Liver (tissue), 3 donors: ENCODE results near the gene PRDM9.

Experiments used
- CTCF ChIP-seq: fragments of 150-350 bp; IDR thresholded peaks from 2 replicates; pipeline ENCODE4 v1.5.1; 2017; ENCODE audit warnings: improper control_type of control experiment, low read depth, low read length; ENCODE audit not compliant: missing input control
- MAX ChIP-seq: IDR thresholded peaks from 2 replicates; pipeline ENCODE4 v1.6.1; 2016; ENCODE audit warnings: antibody characterized with exemption
- RAD21 ChIP-seq, 2 donors: IDR thresholded peaks; 2 replicates each; pipeline ENCODE4 v1.6.1; 2016; ENCODE audit warnings: antibody characterized with exemption in 2 of 2, mild to moderate bottlenecking in 2 of 2
- RXRA ChIP-seq, 2 donors: IDR thresholded peaks; 2 replicates each; pipeline ENCODE4 v1.6.1; 2017 to 2018; ENCODE audit warnings: antibody characterized with exemption in 2 of 2, mild to moderate bottlenecking in 1 of 2
- SP1 ChIP-seq: IDR thresholded peaks from 2 replicates; pipeline ENCODE4 v1.6.1; 2018; ENCODE audit warnings: antibody characterized with exemption, mild to moderate bottlenecking
- TAF1 ChIP-seq: conservative IDR thresholded peaks from 2 replicates; pipeline ENCODE4 v1.6.1; 2016; ENCODE audit warnings: antibody characterized with exemption, mild to moderate bottlenecking
- YY1 ChIP-seq: IDR thresholded peaks from 2 replicates; pipeline ENCODE4 v1.6.1; 2016; ENCODE audit warnings: antibody characterized with exemption, mild to moderate bottlenecking
- ZBTB33 ChIP-seq: IDR thresholded peaks from 2 replicates; pipeline ENCODE4 v1.6.1; 2016; ENCODE audit warnings: antibody characterized with exemption
- donor health status: healthy.
- donor health status: healthy.

GRCh38 chr5:23496576-23496975 is 10.8 kb upstream of the PRDM9 start:
- no peak for TF ChIP-seq TAF1
- no peak for TF ChIP-seq YY1
- TF ChIP-seq ZBTB33 = no peak
- no peak for TF ChIP-seq RAD21 (IDR thresholded peaks at IDR 0.05)
- no peak for TF ChIP-seq CTCF
- TF ChIP-seq MAX = no peak
- no peak for TF ChIP-seq SP1
- TF ChIP-seq RXRA (IDR thresholded peaks at IDR 0.05) = no peak
